Nephron (organoid): ENCODE data around the gene SIL1.
A peak's percentile ranks its signal among the peaks of the same experiment; 100 is the strongest.

Experiments
- H3K27ac Mint-ChIP-seq, 3 experiments: 2 replicates each; pipeline ENCODE4 v1.8.0; 2020; ENCODE audit warnings: mixed read lengths in 3 of 3, mild to moderate bottlenecking in 2 of 3, moderate library complexity in 1 of 3
- H3K27me3 Mint-ChIP-seq: 2 replicates; pipeline ENCODE4 v1.8.0; 2021; ENCODE audit warnings: low read depth, mild to moderate bottlenecking, moderate library complexity, mixed read lengths
- H3K36me3 Mint-ChIP-seq: 2 replicates; pipeline ENCODE4 v1.8.0; 2020; ENCODE audit warnings: low read depth, mixed read lengths
- H3K4me1 Mint-ChIP-seq: 2 replicates; pipeline ENCODE4 v1.8.0; 2020; ENCODE audit warnings: mixed read lengths
- H3K4me3 Mint-ChIP-seq, 3 experiments: 2 replicates each; pipeline ENCODE4 v1.8.0; 2020; ENCODE audit warnings: mild to moderate bottlenecking in 3 of 3, mixed read lengths in 3 of 3, moderate library complexity in 2 of 3
- H3K9me3 Mint-ChIP-seq: 2 replicates; pipeline ENCODE4 v1.8.0; 2020; ENCODE audit warnings: mixed read lengths
- TF ChIP-seq, protein P1 (sequence below), 3 experiments: fragments of 200-600 bp; sonication (generic); IDR thresholded peaks; one replicate each; pipeline ENCODE4 v1.5.0; 2021; ENCODE audit warnings: antibody characterized with exemption in 3 of 3; ENCODE audit not compliant: unreplicated experiment in 3 of 3

The SIL1 gene

DNA sequence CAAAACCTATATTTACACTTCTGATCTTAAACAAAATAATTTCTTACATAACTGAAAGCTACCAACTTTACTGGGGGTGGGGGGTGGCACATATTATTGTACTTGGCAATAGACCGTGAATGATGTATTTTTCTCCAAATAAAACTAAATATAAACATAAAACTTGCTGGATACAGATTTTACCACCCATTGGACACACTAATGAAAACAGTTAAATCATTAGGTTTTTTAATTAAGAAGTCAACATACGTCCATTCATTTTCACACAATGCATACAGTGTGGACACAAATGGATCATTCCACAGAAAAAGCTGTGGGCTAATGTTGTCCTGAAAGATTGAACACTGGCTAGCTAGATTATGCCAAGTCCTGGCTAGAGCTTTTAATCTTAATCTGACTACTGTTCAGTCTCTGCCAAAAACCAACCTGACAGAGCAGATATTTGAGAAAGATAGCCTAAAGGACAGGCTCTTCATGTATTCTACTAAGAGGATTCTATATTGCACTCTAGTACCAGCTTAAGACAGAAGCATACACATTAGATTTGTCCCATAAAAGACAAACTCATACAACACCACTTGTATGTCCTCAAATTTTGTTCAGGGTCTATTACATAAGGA lies 118.1 kb downstream of the SIL1 start:
- Mint-ChIP-seq H3K27me3 (no peaks in the 10 kb centered on the region), H3K4me1 (peaks cover 44% of the 10 kb centered on the region)
- TF ChIP-seq, protein P1, sequence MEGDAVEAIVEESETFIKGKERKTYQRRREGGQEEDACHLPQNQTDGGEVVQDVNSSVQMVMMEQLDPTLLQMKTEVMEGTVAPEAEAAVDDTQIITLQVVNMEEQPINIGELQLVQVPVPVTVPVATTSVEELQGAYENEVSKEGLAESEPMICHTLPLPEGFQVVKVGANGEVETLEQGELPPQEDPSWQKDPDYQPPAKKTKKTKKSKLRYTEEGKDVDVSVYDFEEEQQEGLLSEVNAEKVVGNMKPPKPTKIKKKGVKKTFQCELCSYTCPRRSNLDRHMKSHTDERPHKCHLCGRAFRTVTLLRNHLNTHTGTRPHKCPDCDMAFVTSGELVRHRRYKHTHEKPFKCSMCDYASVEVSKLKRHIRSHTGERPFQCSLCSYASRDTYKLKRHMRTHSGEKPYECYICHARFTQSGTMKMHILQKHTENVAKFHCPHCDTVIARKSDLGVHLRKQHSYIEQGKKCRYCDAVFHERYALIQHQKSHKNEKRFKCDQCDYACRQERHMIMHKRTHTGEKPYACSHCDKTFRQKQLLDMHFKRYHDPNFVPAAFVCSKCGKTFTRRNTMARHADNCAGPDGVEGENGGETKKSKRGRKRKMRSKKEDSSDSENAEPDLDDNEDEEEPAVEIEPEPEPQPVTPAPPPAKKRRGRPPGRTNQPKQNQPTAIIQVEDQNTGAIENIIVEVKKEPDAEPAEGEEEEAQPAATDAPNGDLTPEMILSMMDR (IDR thresholded peaks at IDR 0.05; ENCODE audit: unreplicated experiment in 3 of 3), result no peak

DNA sequence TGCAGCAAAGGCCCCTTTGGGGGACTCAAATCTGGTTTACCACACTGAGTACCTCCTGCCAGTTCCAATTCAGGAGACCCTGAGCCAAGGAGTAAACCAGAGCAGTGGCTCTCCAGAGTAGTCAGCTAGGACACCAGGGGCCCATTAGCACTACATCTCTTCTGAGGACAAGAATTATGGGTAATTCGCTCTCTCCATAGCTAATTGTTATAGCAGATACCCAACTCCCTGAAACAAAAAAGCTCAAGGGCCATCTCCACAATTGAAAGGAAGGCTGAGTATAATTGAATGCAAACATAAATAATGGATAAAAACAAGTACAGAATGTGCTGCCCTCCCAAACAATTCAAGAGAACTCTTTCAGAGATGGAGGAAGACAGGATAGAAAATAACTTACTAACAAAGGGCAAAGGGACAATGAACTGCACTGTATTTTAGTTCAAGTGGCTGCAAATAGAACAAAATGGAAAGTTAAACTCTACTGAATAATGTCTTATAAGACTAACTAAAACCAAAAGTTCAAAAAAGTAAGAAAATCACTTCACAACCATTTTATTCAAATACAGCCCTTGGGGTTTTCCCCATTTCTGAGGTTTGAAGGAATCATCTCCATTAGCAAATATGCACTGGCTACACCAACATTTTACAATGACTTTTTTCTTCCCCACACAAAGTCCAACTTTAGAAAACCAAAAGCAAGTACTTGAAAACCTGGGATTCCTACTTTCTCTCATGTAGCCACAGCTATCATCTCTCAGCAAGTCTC lies 118.8 kb downstream of the SIL1 start:
- peak overlapping the region; percentile 13 to 84 (median 58) for H3K27ac Mint-ChIP-seq

More for the DNA sequence above, 118.1 kb downstream of the SIL1 start:
- peaks cover 5% of the 10 kb centered on the region for H3K9me3 Mint-ChIP-seq
- peaks cover 8% of the 10 kb centered on the region for H3K36me3 Mint-ChIP-seq
- no peak overlapping the region for H3K4me3 Mint-ChIP-seq
- H3K27ac Mint-ChIP-seq, result peak overlapping the region in 2 of 3 experiments; percentile 58 to 84

DNA sequence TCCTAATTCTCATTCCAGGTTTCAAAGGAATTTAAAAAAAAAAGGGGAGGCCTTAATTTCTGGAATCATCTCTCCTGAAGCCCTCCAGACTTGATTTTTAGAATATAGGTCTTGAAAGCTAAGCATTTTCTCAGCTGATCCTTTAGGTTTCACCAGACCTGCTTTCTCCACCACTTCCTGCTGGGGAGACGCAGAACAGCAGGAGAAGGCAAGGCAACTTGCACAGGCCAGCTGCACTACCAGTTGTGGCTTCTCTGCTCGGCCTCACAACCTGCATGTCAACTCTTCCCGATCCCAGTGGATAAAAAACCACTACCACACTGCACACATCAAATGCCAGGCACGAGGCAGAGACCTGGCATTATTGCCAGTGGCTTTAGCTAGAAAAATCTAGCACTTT lies 119.8 kb downstream of the SIL1 start:
- Mint-ChIP-seq H3K27ac (peak overlapping the region in 1 of 3 experiments; percentile 91), H3K4me1 (peaks cover 46% of the 10 kb centered on the region), H3K9me3 (peaks cover 5% of the 10 kb centered on the region), H3K27me3 (no peaks in the 10 kb centered on the region), H3K4me3 (no peak overlapping the region), H3K36me3 (peaks cover 5% of the 10 kb centered on the region)
- TF ChIP-seq, protein P1 (IDR thresholded peaks at IDR 0.05; ENCODE audit: unreplicated experiment in 3 of 3), result no peak

More for the DNA sequence above, 118.8 kb downstream of the SIL1 start:
- TF ChIP-seq, protein P1 (IDR thresholded peaks at IDR 0.05; ENCODE audit: unreplicated experiment in 3 of 3), result no peak
- Mint-ChIP-seq H3K4me1 (peaks cover 46% of the 10 kb centered on the region), H3K9me3 (peaks cover 5% of the 10 kb centered on the region), H3K4me3 (no peak overlapping the region), H3K36me3 (peaks cover 5% of the 10 kb centered on the region), H3K27me3 (no peaks in the 10 kb centered on the region)

DNA sequence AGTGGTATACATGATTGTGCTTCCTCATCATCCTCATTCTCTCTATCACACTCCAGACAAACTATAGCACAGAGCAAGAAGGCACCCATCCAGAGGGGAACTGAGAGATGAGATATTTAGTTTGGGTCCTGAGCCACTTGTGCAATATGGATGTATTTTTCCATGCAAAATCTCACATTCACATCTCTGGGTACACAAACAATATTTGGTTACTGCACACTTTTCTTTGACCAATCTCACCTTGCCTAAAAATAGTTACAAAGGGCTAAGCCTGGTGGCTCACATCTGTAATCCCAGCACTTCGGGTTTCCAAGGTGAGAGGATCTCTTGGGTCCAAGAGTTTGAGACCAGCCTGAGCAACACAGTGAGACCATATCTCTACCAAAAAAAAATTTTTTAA lies 120.3 kb downstream of the SIL1 start:
- no peaks in the 10 kb centered on the region for H3K27me3 Mint-ChIP-seq
- no peak overlapping the region for H3K4me3 Mint-ChIP-seq
- peaks cover 5% of the 10 kb centered on the region for H3K9me3 Mint-ChIP-seq
- H3K36me3 Mint-ChIP-seq, result peaks cover 5% of the 10 kb centered on the region
- TF ChIP-seq, protein P1 (IDR thresholded peaks at IDR 0.05; ENCODE audit: unreplicated experiment in 3 of 3), result no peak
- H3K4me1 Mint-ChIP-seq, result peaks cover 46% of the 10 kb centered on the region
- H3K27ac Mint-ChIP-seq, result peak overlapping the region in 2 of 3 experiments; percentile 28 to 91

DNA sequence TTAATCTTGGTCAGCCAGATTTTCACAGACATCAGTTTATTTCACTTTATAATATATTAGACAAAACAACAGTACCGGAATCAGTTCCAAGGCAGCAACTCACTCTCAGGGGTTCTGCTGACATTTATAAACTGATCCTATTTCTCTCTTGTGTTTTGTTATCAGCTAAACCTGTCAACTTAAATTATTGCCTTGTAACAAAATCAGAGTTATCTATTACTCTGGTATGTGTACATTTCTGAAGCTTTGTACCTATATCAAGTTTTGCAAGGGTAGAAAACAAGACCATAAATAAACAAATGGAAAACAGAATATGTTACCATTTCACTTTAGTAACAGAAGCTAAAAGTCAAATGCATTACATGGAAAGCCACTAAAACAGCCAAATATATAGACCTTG lies 122.1 kb downstream of the SIL1 start:
- no peaks in the 10 kb centered on the region for H3K36me3 Mint-ChIP-seq
- H3K4me3 Mint-ChIP-seq, result no peak overlapping the region
- peak overlapping the region; percentile 70 to 91 (median 81) for H3K27ac Mint-ChIP-seq
- H3K27me3 Mint-ChIP-seq, result no peaks in the 10 kb centered on the region
- H3K4me1 Mint-ChIP-seq, result peaks cover 40% of the 10 kb centered on the region
- TF ChIP-seq, protein P1 (IDR thresholded peaks at IDR 0.05; ENCODE audit: unreplicated experiment in 3 of 3), result no peak
- no peaks in the 10 kb centered on the region for H3K9me3 Mint-ChIP-seq
